Left ventricle myocardium superior (tissue), 1 donor: ENCODE data around the gene ST8SIA2. TPM values are rescaled to one million over a fixed set of nuclear protein-coding genes. Genes with fewer than 3 reads are reported as not detected.

Experiments
- ATAC-seq: fragments of 200-7000 bp; cut with Tn5 transposase; one replicate; pipeline ENCODE4 v1.9.1; 2020; ENCODE audit warnings: mild to moderate bottlenecking, moderate library complexity
- DNase-seq: peaks from one replicate; pipeline ENCODE4 v3.0.0-alpha.2; 2020
- intact Hi-C: fragments of 100-400 bp; cut with micrococcal nuclease; formaldehyde crosslinking; loops from one replicate; pipeline ENCODE4 v1.11.0; 2022
- long read RNA-seq: library from polyadenylated mRNA; unstranded; transcript quantifications from one replicate; pipeline ENCODE4 v2.0.0, GENCODE V29; 2021
- total RNA-seq: library from RNA; stranded (reverse); fragmentation: NEBNext Ultra II Directional; extraction: Animal tissue kit (Norgen Biotek cat#: 25700); gene quantifications from one replicate; pipeline ENCODE4 v1.2.1, GENCODE V29; 2021
- donor health status: DM: no; HTN: yes; CAD: no; lungs with severe emphysema.

The ST8SIA2 gene, protein sequence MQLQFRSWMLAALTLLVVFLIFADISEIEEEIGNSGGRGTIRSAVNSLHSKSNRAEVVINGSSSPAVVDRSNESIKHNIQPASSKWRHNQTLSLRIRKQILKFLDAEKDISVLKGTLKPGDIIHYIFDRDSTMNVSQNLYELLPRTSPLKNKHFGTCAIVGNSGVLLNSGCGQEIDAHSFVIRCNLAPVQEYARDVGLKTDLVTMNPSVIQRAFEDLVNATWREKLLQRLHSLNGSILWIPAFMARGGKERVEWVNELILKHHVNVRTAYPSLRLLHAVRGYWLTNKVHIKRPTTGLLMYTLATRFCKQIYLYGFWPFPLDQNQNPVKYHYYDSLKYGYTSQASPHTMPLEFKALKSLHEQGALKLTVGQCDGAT
- 3.0 TPM for total RNA-seq
- long read RNA-seq, full-length matches to known transcripts, result 3 of 4 reads
- long read RNA-seq, partial matches to known transcripts, result 0 of 4 reads
- long read RNA-seq, other reads (novel, unspliced or antisense), result 1 of 4 reads

DNA sequence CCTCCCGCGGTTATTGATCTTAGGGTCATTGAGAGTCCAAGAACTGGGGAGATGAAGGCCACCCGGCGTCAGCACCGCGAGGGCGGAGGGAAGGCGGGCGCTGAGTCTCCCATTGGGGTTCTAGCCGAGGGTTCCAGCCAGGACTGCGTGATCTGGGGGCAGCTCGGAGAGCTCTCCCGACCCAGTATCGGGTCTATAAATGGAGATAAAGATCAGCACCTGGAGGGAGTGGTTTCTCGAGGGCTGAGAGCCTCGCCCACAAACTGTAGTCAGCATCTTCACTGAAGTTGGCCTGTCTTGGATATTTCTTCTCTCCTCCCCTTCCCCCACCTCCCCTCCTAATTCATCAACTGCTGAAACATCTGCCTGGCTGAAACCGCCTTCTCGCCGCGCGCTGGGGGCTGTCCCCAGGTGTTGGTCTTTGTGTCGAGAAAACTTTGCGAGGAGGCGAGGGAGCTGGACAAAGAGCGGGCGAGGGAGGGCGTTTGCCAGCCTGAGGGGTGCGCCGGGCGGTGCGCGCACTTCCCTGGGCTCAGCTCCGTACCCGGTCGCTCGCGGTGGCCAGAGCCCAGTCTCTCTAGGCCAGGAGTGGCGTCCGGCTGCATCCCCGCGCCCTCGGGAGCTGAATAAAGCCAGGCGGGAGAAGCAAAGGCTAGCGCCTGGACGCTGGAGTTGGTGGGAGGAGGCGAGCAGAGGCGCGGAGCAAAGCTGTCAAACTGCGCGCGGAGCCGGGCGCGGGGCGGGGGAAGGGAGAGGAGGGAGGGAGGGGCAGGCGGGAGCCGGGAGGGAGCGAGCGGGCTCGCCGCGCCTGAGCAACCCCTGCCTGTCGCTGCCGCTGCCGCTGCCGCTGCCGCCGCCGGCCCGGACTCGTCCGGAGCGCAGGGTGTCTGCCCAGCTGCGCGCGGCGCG is at the start of gene ST8SIA2:
Gene ST8SIA2, plus strand, starts transcription at position 811 of the 909 bp plus-strand sequence. CDS start 184 bp downstream, outside the sequence.
- peak; percentile 64 for DNase-seq
- intact Hi-C loops, result no loop called here

DNA sequence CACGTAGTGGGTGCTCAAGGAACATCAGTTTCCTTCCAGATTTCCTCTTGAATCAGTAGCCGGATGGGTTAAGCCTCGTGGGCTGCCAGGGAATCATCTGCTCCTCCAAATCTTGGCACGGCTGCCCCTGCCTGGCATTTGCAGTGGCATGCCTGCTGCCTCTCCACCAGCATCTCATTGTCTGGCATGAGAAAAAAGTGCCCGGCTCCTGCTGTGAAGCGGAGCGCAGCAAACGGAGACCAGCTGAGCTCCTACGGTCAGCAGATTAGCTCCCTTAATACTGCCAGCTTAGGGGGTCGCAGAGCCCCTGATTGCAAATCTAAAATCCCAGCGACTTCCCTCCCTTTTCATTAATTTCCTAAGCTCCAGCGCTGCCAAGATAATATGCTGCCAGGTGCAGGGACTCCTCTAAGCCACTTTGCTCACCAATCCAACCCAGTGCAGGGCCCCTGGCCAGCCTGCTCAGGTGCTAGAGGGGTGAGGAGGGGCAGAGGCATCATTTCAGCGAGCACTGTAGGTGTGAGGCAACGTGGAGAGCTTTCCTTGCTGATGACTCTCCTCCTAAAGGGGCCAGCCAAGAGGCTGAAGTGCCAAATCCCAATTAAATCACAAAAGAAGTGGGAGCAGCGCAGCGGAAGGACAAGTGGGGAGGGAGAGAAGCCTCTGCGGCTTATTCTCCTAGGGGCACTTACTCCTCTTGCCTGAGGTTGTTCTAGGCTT is 49.6 kb upstream of the ST8SIA2 start:
- ATAC-seq (peak; percentile 93), DNase-seq (peak; percentile 83)
- intact Hi-C loops, result no loop called here

More for the DNA sequence above, at the start of gene ST8SIA2:
- peak; percentile 80 for ATAC-seq

DNA sequence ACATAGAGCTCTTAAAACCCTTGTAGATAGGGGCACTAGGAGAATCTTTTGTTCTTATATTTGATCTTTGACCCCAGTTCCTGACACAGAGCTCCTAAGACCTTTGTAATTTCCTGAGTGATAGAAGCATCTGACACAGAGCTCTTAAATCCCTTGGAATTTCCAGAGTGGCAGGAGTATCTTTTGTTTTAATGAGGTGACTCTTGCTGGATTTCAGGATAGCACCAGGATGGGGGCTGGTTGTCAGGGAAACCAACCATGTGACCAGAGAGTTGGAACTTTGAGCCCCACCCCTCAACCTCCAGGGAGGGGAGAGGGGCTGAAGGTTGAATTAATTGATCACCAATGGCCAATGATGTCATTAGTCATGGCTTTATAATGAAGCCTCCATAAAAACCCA is 47.6 kb upstream of the ST8SIA2 start:
- intact Hi-C loops, result no loop called here
- ATAC-seq (no peak), DNase-seq (no peak)

DNA sequence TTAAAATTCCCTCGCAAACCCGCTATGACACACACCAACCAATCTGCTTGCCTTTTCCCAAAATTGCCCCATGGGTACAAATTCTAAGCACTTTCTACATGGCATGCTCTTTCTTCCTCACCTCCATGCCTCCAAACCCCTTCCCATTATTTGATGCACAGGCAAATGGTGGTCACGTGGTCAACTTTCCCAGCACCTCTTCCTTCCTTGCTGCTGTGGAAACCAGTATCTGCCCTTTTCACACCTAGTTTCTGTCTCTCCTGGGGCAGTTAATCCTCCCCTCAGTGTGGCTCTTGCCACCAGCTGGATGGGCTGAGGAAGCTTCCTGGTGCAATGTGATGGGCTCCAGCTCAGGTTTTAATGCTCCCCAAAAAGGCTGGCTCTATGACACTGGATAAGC is 38.4 kb upstream of the ST8SIA2 start:
- no peak for ATAC-seq
- intact Hi-C loops, result no loop called here

DNA sequence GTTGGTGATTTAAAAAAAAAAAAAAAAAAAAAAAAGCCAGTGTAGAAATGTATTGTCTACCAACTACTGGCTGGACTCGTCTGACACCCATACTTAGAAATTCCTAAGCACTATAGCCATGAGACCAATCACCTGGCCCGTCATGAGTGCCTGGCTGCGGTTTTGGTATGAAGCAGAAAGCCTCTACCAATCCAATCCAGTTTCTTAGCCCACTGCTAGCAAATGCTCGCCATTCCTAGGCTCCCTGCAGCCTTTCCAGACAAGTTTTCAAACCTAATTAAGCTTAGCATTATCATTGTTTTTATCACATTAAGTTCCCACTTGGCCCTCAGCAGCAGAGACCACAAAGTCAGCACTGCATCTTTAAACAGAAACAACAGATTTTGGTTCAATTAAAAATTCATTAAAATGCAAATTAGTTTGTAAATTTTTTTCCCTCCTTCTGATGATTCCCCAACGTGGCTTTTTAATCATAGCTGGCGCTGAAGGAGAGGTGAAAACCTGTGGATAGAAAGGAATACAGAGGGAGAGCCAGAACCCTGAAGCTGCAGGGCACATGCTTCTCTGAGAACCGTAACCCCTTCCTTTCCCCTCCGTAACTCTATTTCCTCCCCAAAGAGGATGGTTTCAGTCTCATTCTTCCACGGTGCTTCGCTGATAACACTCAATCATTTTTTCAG is 32.2 kb upstream of the ST8SIA2 start:
- no peak for DNase-seq
- no peak for ATAC-seq
- intact Hi-C loops, result no loop called here

More for the DNA sequence above, 38.4 kb upstream of the ST8SIA2 start:
- DNase-seq, result no peak

DNA sequence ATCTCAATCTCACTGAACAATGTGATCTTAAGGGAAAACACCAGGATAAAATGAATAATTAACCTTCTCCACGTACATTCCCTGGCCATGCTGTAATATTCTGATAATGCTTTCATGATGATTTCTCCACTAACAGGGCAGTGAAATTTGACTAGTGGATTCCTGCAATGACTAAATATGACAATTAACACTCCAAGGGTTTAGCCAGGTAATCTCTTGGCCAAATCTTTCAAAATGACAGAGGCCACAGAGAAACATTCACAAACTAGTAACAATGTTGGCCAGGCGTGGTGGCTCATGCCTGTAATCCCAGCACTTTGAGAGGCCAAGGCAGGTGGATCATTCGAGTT is 31.7 kb upstream of the ST8SIA2 start:
- DNase-seq (no peak), ATAC-seq (no peak)
- intact Hi-C loops, result no loop called here

DNA sequence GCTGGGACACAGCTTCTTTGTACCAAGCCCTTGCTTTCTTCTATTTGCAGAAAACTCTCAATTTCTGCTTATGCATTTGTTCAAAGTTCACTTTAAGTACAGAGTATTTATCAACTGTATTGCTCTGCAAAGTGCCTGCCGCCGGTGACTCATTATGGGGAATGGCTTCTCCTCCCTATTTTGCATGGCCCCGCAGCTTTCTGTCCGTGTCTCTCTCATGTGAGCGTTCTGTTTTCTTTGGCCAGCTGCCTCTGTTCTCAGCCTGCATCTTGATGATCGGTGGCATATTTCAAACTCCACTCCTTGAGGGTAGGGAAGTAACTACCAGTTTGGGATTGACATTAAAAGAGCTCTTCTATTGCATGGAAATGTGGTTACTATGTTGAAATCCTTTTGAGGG is 28.6 kb upstream of the ST8SIA2 start:
- ATAC-seq (no peak), DNase-seq (no peak)

DNA sequence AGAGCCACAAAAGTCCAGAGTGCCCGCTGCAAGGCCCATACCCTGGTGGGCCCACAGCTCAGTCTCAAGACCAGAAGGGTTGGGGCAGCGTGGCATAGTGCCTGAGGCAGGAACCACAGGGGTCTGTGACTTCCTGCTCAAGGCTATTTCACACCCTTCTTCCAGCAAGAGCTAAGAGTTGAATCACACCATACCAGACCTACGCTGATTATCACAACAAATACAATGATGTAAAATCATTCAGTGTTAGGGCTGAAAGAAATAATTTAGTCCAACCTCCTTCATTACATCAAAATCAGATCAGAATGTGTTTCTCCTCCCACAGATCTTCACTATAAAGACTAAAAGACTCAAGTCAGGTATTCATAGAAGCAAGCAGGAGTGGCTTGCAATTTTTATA is 27.8 kb upstream of the ST8SIA2 start:
- intact Hi-C loops, result no loop called here
- DNase-seq (no peak), ATAC-seq (no peak)

More for the DNA sequence above, 28.6 kb upstream of the ST8SIA2 start:
- intact Hi-C loops, result no loop called here

DNA sequence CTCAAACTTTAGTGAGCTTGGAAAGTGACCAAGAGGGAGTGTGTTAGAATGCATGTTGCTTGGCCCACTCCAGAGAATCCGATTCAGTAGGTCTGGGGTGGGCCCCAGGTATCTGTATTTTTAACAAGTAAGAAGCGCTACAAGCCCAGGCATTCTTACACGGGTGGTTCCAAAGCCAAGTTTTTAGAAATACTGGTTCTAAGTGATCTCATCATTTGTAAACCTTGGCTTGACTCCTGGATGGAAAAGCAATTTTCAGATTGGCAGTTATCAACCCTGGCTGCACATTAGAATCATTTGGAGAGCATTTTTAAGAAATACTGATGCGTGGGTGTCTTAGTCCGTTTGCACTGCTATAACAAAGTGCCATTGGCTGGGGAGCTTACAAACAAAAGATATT is 27.3 kb upstream of the ST8SIA2 start:
- DNase-seq, result no peak
- ATAC-seq, result no peak
- intact Hi-C loops, result no loop called here

DNA sequence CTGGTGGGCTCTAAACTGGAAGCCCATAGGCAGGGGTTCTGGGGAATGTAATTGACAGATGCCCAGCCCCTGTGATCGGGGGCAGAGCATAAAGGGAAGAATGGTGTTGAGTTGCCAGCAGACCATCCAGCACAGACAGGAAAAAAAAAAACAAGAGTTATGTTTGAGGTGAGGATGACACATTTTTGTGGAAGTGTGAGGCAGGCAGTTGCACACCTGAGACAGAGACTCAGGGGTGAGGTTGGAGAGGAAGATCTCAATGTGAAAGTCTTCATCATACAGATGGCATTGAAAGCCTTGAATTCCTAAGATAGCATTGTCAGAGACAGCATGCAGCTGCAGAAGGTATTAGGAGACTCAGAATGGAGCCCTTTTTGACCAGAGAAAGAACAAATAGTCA is 18.6 kb upstream of the ST8SIA2 start:
- DNase-seq, result no peak
- intact Hi-C loops, result no loop called here
- ATAC-seq, result no peak

DNA sequence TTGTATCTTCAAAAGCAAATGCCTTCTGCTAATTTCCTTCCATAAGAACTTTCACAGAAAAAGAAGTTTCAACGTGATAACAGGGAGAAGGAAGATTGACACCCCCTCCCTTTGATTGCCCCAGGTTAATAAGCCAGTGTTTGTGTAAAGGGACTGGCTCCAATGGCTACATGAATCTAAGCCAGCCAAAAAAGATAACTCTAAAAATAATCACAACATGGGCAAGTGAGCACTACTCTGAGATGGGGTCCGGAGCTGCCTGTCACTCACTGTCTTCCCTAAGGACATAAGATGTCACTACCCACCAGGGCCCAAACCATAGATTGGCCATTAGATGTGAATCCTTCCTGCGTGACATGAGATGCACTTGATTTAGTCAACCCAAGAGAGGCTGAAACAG is 17.6 kb upstream of the ST8SIA2 start:
- intact Hi-C loops, result no loop called here
- ATAC-seq, result peak; percentile 59
- no peak for DNase-seq

DNA sequence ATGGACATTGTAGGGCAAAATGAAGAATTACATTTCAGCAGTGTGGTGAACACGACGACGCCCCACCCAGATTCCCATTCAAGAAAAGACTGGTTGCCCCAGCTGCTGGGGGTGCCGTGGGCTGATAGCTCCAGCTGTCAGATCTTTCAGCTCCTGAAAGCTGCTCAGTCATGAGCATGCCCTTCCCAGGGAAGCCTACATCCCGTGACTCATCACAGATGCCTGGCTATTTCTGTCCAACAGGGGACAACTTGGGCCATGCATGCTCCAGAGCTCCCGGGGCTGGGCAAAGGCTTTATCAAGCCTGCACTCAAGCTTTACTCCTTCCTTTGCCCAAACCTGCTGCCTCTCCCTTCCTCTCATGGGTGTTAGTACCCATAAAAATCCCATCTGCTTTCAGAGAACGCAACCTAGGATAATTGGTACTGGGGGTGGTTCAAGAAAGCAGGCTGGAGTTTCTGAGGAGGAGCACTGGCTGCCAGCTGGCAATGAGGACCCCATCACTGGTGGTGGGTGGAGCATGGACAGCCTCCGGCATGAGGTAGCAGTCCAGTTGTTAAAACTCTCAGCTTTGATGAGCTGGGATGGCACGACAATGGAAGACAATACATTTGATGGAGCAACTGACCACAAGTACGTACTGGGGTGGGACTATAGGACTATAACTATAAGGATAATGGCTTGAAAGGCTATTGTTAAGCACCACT is 16.4 kb upstream of the ST8SIA2 start:
- DNase-seq, result peak; percentile 60
- intact Hi-C loops, result no loop called here
- peak; percentile 99 for ATAC-seq

DNA sequence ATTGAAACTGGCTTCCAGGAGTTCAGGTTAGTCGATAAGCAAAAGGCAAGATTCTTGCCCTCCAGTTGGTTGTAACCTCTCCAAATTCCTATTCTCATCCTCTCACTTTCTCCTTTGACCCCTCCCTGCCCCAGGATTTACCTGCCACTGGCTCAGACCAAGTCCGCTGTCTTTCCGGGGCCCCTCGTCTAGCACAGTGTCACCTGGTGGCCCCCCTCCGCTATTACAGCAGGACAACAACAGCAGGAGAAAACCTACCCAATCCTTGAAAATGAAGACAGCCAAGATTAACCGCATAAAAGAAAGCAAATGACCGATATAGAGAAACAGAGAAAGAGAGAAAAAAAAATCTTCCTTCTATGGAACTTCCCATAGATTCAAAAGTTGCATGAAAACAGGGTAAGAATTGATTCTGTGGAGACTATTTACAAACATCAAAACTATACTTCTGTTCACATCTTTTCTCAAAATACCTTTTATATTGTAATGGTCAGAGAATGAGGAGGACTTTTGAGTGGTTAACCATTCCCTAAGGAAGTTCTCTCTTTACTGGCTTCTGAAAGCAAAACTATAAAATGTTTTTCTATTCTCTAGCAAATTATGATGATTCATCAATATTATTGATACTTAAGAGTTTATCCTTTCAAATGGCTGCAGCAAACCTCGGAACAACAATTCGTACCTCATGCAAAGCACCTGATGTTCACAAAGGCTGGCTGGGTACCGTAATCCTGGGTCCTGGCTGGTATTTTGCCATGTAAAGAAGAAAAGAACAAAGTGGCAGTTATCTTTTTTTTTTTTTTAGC is 10.0 kb upstream of the ST8SIA2 start:
- intact Hi-C loops, result no loop called here
- peak; percentile 54 for DNase-seq

DNA sequence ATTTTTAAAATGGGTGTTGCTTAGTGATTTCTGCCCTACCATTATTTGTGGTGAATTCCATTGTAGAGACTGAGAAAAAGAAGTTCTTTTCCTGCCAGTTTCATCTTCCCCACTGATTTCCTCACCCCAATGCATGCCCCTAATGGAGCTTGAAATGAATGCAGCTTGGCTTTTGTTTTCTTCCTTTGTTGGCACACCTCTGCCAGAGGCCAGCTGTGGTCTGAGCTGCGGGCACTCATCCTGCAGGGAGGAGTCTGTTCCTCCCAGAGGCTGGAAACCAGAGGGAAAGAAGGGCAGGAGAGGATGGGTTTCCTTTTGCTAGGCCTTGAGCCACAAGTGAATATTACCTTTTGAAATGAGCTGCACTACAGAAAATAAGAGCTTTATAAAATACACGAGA is 9.3 kb upstream of the ST8SIA2 start:
- intact Hi-C loops, result no loop called here
- ATAC-seq (no peak), DNase-seq (no peak)

More for the DNA sequence above, 10.0 kb upstream of the ST8SIA2 start:
- peak; percentile 48 for ATAC-seq

DNA sequence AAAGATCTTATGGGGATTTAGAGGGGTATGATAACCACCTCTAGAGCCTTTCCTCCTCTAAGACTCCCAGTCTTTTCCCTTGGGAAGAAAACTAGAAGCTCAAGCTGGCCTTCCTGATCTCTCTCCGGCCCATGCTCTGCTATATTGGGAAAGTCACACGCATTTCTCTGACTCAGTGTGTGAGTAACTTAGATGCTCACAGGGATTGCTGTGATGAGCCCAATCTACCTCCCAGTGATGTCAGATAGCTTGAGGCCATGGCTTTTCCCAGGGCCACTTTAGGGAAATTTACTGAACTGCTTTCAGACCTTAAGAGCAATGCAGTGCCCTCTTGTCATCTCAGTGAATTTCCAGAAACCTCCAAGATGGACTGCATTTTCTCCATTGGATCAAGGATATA is 8.6 kb upstream of the ST8SIA2 start:
- DNase-seq (no peak), ATAC-seq (no peak)
- intact Hi-C loops, result no loop called here

DNA sequence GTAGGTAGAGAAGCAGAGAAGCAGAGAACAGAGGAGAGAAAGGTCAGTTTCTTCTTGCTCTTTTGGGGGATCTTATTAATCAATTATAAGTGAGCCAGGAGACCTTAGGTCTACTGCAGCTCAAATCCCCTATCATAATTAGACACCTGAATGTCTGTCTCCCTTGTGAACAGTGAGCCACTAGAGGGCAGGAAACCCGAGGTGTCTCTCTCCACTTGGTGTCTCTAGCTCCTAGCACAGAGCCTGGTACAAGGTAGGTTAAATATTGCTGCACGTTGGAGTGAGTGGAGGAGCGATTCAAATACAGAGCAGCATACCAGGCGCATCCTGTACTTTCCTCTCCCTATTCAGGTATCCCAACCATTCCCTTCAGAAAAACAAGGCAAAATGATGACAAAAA is 2.0 kb upstream of the ST8SIA2 start:
- DNase-seq (no peak), ATAC-seq (peak; percentile 59)
- intact Hi-C loops, result no loop called here

DNA sequence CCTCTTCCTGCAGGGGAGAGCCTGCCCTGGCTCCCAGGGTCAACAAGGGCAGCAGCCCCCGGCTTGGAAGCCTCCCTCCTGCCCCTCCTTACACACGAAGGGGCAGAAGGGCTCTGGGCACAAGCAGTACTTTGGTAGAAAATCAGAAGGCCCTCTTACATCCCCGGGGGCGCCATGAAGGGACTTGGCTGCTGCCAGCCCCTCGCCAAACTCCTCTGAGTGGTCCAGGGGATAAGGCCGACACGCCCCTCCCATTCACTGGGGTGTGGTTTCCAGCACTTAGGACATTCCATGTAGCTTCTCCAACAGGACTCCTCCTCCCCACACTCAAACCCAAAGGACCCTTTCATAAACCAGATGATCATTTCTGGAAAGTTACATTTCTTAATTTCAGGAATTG is 1.2 kb upstream of the ST8SIA2 start:
- intact Hi-C loops, result no loop called here
- no peak for DNase-seq
- ATAC-seq, result no peak

DNA sequence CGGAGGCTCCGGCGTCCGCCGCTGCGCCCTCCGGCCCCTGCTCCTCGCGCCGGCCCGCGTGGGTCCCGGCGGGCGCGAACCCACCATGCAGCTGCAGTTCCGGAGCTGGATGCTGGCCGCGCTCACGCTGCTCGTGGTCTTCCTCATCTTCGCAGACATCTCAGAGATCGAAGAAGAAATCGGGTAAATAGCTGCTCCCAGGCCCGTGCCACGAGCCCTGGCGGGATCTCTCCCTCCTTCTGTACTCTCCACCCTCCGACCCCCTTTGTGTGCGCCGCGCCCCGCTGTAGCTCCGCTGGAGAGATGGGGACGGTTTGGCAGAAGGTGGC is 263 bp downstream of the ST8SIA2 start:
- peak; percentile 18 for ATAC-seq

More for the DNA sequence above, 263 bp downstream of the ST8SIA2 start:
- no peak for DNase-seq
- intact Hi-C loops, result no loop called here
